Measurements from ENCODE around the gene IPMK.

Gene IPMK

DNA sequence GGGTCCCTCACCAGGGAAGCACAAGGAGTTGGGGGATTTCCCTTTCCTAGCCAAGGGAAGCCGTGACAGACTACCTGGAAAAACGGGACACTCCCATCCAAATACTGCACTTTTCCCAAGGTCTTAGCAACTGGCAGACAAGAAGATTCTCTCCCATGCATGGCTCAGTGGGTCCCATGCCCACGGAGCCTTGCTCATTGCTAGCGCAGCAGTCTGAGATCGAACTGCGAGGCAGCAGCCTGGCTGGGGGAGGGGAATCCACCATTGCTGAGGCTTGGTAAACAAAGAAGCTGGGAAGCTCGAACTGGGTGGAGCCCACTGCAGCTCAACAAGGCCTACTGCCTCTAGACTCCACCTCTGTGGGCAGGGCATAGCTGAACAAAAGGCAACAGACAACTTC, 37.8 kb downstream of the IPMK start:
- in situ Hi-C loops (cut with HindIII; ENCODE audit: low sequenced_read_pairs), result loop anchor here (10.0 kb wide), 1 partner anchor 55 kb away; no protein-coding TSS in a partner anchor

DNA sequence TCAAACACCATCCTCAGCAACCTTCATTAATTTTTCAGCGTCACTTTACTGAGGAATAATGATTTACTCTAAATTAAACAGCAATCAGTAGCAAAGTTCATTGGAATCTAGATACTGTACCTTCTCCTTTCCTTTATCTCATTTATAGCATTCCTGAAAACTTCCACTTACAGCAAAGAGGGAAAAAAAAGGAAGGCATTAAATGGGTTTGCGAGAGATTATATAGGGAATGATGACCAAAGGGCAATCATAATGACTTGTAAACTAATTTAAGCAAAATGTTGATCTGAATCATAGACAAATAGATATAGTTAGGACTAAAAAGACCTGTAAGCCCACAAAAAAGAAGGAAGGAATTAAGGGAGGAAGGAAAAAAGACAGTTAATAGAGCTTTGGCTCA, 42.0 kb downstream of the IPMK start:
- in situ Hi-C loops (cut with HindIII; ENCODE audit: low sequenced_read_pairs), result no loop called here

DNA sequence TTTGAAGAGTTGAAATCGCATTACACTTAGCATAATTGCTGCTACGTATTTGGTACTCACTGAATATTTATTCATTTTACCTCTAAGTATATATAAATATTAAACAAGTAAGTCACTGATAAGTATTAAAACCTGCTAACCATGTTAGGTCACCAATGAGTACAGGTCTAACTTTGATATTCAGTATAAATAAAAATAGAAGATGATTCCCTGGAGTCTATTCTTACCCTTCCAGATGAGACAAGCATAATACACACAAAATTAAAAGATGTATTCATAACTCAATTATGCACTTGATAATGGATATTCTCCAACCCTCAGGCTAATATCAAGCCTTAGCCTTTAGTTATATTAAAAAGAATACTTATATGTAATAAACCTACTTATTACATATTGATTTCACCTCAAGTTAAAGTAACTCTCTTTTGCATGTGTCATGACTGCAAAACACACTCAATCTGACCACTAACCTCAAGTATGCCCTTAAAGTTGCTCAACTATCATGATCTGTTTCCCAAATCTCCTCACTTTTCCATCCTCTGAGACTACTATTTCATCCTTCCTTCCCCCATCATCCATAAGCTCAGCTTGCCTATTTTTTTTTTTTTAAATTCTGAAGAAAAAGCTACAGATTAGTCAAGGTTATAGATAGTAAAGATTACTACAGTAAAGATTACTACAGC, 46.8 kb downstream of the IPMK start:
- in situ Hi-C loops (cut with HindIII; ENCODE audit: low sequenced_read_pairs), result no loop called here

DNA sequence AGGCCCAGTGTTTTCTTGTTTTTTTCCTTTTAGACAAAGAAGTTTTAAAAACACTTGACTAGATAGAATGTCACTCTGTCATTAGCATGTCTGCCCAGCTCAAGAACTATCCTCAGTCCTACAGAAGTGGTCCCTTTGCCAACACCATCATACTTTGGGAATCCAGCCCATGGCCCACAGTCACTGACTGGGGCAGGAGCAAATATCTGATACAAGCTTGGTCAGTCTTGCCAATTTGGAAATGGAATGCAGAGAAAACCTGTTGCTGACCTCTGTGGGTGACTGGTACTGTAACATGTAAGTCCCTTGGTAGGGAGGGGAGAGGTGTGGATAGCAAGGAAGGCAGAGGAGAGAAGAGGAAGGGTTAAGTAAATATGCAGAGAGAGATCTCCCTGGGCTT, 47.8 kb downstream of the IPMK start:
- in situ Hi-C loops (cut with HindIII; ENCODE audit: low sequenced_read_pairs), result no loop called here

DNA sequence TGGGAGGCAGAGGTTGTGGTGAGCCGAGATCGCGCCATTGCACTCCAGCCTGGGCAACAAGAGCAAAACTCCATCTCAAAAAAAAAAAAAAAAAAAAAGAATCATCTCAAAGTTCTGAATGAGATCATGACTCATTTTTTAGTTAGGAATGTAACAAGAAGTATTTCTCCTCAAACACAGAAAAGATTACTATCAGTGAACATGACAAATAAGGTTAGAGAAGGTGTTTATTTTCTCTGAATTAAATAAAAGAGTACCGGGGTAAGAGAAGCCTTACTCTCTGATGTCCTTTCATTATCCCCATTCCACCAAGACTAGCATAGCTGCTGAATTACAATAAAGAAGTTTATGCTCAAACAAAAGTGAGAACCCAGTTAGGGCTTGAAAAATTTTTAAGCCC, 50.1 kb downstream of the IPMK start:
- in situ Hi-C loops (cut with HindIII; ENCODE audit: low sequenced_read_pairs), result no loop called here

DNA sequence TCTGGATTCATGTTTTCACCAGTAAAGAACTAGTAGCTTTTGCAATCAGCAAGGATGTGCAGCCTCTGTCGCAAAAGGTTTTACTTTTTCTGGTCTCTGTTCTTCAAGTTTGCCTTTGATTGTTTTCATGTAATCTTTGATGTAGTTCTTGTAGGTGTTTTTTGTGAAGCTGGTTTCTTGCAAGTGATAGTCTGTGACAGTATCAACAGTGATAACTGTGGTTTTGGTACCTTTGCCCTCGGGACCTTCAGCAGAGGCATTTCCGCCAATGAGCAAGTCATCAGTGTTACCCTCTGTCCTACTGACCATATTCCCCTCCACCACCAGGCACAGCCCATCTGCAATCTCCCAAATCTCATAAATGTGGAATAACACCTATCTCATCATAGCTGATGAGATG, 55.1 kb downstream of the IPMK start:
- in situ Hi-C loops (cut with HindIII; ENCODE audit: low sequenced_read_pairs), result no loop called here

DNA sequence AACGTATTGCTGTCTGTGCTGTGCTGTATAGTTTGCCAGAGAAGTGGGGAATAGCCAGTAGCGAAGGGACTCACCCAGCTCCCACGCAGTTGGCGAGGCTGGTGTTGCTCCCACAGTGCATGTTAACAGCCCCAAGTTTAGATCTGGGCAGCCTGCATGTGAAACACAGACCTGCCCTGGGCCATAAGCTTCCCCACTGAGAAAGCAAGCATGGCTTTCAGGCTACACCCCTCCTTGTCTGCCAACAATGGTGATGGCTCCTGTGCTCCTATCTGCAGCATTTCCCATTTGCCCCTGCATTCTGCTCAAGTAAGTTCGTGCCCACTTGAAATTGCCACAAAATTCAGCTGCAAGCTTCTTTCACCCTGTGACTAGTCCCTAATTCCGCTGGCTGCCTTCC, 57.5 kb downstream of the IPMK start:
- in situ Hi-C loops (cut with HindIII; ENCODE audit: low sequenced_read_pairs), result no loop called here

DNA sequence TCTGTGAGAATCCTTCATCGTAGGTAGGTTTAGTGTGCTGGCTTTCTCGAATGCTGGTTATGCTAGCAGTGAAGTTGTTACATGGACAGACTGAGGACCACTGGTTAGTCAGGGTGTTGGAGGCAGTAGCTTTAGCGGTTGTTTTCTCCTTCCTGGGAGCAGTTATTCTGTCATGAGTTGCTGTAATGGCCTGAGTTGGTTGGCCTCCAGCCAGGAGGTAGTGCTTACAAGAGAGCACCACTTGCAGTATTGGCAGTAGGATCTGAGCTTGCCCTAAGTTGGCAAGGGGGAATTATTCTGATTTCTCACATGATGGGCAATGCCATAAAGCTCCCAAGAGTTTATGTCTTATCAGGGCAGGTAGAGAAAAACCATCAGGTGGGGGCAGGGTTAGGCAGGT, 58.0 kb downstream of the IPMK start:
- in situ Hi-C loops (cut with HindIII; ENCODE audit: low sequenced_read_pairs), result no loop called here

DNA sequence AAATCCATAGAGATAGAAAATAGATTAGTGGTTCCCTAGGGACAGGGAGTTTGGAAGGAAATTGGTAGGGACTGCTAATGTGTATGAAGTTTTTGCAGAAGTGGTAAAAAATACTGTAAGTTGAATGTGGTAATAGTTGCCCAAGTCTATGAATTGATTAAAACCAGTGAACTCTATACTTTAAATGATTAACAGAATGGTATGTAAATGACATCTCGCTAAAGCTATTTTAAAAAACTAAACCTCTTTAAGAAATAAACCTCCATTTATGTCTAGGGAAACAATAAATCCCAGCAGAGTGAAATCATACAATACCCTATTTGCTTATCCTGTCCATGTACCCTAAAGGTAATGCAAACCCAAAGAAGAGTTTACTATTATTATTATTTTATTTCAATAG, 61.4 kb downstream of the IPMK start:
- in situ Hi-C loops (cut with HindIII; ENCODE audit: low sequenced_read_pairs), result no loop called here

DNA sequence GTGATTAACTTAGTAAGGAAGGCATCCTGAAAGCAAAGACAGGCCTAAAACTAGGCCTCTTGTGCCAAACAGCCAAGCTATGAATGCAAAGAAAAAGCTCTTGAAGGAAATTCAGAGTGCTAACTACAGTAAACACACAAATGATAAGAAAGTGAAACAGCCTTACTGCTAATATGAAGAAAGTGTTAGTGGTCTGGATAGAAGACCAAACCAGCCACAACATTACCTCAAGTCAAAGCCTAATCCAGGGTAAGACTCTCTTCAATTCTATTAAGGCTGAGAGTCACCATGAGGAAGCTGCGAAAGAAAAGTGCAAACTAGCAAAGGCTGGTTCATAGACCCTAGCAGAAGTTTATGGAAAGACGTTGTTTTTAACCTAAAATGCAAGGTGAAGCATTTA, 66.0 kb downstream of the IPMK start:
- in situ Hi-C loops (cut with HindIII; ENCODE audit: low sequenced_read_pairs), result no loop called here

DNA sequence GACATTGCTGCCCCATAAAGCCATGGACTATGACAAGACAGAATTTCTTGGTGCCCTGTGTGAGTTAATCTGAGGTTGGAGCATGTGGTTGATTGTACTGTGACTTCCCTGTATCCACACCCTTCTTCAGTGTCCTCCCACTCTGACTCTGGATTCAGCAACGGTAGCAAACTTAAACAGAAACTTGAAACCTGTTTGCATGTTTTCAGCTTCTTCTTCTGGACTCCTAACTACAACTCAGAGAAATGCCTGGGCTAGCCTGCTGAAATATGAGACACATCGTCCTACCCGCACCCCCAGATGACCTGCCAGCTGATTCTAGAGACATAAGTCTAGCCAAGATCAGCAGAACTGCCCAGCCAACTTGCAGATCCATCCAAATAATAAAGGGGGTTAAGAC, 78.4 kb downstream of the IPMK start:
- in situ Hi-C loops (cut with HindIII; ENCODE audit: low sequenced_read_pairs), result no loop called here

DNA sequence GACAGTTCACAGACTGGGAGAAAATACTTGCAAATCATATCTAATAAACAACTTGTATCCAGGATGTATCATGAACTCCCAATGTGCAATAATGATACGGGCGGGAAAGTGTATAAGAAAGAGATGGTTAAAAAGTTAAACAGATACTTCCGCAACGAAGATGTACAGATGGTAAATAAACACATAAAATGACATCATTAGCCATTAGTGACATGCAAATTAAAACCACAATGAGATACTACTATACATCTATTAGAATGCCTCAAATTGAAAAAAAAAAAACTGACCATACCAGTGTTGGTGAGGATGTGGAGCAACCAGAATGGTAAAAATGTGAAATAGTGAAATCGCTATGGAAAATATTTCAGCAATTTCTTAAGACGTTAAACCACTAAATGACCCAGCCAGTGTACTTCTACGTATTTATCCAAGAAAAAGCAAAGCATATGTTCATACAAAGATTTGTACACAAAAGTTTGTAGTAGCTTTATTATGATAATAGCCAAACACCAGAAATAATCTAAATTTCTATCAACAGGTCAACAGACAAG, 83.5 kb downstream of the IPMK start:
- in situ Hi-C loops (cut with HindIII; ENCODE audit: low sequenced_read_pairs), result no loop called here

DNA sequence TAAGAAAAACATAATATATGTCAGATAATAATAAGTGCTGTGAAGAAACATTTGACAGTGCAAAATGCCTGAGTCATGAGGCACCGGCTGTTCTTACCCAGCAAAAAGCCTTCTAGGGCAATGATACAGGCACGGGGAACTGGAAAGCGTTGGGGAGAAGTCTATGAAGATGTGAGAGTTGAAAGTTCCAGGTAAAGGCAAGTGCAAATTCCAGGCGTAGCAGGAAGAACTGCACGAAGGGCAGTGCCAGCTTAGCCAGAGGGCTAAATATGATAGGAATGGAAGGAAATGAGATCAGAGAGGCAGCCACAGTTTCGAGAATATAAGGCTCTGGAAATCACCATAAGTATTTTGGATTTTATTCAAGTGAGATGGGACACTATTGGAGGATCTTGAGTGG, 87.0 kb downstream of the IPMK start:
- in situ Hi-C loops (cut with HindIII; ENCODE audit: low sequenced_read_pairs), result no loop called here

DNA sequence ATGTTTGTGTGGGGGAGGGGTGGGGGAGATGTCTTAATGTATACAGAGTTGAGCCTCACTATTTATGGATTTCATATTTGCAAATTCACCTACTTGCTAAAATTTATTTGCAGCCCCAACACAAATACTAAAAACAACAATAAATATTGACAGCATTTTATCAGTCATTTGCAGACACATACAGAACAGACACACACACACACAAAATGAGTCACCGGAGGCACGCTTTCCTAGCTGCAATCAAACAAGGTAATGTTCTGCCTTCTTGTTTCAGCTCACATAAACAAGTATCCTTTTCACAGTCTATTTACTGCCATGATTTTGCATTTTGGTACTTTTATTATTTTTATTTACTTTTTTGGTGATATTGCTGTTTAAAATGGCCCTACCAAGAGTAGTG, 88.5 kb downstream of the IPMK start:
- in situ Hi-C loops (cut with HindIII; ENCODE audit: low sequenced_read_pairs), result no loop called here

DNA sequence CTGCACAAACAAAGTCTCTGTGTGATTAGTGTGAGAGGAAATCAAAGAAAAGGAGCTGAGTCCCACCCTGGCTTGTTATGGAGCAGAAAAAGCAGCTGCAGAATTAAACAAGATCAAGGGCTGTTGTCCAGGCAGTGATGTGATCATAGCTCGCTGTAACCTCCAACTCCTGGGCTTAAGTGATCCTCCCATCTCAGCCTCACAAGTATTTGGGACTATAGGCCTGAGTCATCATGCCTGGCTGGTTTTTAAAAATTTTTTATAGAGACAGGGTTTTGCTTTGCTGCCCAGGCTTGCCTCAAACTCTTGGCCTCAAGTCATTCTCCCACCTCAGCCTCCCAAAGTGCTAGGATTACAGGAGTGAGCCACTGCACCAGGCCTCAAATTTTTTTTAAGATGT, 88.9 kb downstream of the IPMK start:
- in situ Hi-C loops (cut with HindIII; ENCODE audit: low sequenced_read_pairs), result no loop called here

DNA sequence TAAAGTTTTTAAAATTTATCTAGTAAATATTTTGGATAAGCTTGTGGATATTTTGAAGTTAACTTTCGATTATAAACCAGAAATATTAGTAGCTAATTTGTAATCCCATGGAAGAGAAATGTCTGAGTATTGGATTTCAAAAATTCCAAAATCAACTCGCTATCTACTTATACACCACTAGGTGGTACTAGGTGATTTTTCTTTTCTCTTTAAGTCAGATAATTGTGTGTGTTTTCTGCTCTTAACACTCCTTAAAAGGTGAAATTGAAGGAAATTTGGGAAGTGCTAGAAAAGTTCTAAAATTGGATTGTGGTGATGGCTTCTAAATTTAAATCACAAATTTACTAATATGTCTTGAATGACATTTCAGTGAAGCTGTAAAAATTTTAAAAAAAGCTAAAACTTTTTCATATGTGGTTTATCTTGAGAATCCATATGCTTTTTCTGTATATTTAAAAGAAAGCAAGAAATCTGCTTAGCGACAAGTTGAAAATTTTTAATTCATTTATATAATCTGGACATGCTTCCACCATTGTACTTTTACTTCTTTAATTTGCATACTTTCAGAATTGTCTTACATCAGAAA, 90.2 kb downstream of the IPMK start:
- in situ Hi-C loops (cut with HindIII; ENCODE audit: low sequenced_read_pairs), result no loop called here

DNA sequence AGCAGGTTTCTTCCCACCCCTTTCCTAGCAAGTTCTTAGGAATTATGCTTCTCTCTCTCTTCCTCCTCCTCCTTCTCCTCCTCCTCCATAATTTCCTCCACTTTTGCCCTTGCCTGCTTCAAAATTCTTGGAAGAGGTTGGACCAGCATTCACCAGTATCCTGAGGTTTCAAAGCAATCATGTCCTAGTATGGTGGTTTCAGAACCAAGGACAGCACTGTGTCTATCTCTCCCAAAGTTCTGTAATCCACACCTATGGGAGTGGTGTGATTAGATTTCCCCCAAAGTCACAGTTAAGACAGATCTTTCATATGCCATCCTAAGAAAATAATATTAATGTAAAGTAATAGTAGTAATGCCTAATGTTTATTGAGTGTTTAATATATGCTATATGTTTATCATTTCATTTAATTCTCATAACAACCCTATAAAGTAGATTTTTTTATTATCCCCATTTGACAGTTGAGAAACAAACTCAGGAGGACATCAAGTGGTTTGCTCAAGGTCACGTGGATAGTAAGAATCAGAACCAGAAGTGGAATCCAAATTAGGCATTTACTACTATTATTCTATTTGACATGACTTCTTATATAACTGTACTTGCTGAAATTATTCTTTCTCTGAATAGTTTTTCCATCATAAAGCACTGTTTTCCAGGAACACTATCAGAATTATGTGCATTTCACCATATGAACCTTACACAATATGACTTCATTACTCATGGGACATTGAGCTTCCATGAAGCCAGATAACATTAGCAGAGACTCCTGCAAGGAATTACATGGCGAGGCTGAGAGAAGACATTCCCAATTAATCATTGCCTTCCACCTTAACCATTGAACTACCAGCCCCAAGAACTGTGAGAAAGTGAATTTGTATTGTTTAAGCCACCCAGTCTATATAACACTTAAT, 91.4 kb downstream of the IPMK start:
- in situ Hi-C loops (cut with HindIII; ENCODE audit: low sequenced_read_pairs), result no loop called here

DNA sequence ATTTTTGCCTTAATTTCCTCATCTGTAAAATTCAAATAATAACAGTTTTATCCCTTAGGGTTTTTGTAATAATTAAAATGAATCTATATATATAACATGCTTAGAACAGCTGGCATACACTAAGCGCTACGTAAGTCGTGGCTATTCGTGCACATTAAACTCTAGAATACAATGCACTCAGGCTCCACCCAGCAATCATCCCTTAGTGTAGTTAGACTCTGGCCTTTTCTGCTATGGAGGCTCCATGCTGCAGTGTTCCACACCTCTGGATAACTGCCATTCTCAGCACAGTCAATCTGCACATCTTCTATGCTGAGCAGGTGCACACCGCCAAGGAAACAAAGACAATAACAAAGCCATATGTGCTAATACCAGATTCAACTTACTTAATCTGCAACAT, 92.9 kb downstream of the IPMK start:
- in situ Hi-C loops (cut with HindIII; ENCODE audit: low sequenced_read_pairs), result loop anchor here (5.0 kb wide), 1 partner anchor 152 kb away; no protein-coding TSS in a partner anchor

DNA sequence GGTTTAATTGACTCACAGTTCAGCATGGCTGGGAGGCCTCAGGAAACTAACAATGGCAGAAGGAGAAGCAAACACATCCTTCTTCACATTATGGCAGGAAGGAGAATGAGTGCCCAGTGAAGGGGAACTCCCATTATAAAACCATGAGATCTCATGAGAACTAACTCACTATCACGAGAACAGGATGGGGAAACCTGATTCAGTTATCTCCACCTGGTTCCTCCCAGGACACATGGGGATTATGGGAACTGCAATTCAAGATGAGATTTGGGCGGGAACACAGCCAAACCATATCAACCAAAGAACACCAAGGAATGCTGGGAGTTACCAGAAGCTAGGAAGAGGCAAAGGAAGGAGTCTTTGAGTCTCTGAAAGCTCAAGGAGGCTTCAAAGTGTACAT, 94.3 kb downstream of the IPMK start:
- in situ Hi-C loops (cut with HindIII; ENCODE audit: low sequenced_read_pairs), result loop anchor here (5.0 kb wide), 1 partner anchor 154 kb away; no protein-coding TSS in a partner anchor

DNA sequence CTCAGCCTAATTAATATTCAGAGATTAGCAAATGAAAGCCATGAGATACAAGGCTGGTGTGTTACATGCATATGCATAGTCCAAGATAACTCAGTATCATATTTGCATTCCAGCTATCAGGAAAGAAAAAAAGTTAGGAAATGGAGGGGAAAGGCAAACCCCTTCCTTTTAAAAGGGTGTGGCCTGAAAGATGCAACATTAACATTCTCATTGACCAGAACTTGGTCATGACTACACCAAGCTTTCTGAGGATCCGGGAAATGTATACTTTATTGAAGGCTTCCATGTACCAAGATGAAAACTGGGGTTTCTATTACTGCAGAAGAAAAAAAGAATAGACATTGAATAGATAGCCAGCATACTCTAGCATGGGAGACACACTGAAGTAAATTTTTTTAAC, 96.5 kb downstream of the IPMK start:
- in situ Hi-C loops (cut with HindIII; ENCODE audit: low sequenced_read_pairs), result loop anchor here (5.0 kb wide), 1 partner anchor 156 kb away; no protein-coding TSS in a partner anchor

DNA sequence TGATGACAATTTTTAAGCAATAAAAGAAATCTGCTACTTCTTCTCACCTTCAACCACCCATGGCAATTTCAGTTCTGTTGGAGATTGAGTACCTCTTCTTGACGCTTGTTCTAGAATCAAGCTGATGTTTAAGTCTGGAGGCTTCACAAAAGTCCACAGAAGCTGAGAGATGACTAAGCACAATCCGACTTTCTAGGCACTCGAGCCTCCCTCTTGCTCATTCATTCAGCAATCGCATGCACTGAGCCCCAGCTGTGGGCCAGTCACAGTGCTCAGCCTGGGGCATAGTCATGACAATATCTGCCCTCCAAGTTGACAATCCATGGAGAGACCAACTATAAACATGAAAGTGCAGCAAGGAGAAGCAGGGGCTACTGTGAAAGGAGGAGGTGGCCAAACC, 103.2 kb downstream of the IPMK start:
- in situ Hi-C loops (cut with HindIII; ENCODE audit: low sequenced_read_pairs), result no loop called here

DNA sequence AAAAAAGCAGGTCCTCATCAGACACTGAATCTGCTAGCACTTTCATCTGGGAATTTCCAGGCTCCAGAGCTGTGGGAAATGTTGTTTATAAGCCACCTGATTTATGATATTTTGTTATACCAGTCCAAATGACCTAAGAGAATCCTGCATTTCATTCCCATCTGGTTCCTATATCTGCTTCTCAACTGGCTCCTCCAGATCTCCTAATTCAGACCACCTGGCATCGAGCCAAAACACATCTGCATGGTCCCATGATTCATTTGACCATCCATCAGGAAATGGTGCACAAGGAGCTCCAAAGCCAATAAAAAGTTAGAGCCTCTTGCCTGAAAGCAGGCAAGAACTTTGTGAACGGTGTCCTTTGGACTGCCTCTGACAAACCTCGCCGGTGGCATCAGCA, 108.9 kb downstream of the IPMK start:
- in situ Hi-C loops (cut with HindIII; ENCODE audit: low sequenced_read_pairs), result no loop called here

All from endothelial cell of hepatic sinusoid (primary cell).